ENCODE measurements around the gene CACNA2D3.

The CACNA2D3 gene

GRCh38 chr3:54861248-54862067, 739.1 kb downstream of the CACNA2D3 start:
- DNase-seq: no peak

- DNase-seq: no peak
Observed at GRCh38 chr3:54862526-54862925, 740.2 kb downstream of the CACNA2D3 start.

GRCh38 chr3:54863366-54863765, 741.0 kb downstream of the CACNA2D3 start:
- no peak for DNase-seq

GRCh38 chr3:54863786-54864185, 741.4 kb downstream of the CACNA2D3 start:
- no peak for DNase-seq

- DNase-seq: no peak
Observed at GRCh38 chr3:54865316-54865715, 743.0 kb downstream of the CACNA2D3 start.

GRCh38 chr3:54866251-54866650, 743.9 kb downstream of the CACNA2D3 start:
- DNase-seq: no peak

- DNase-seq: no peak
Observed at GRCh38 chr3:54870423-54870822, 748.1 kb downstream of the CACNA2D3 start.

GRCh38 chr3:54871867-54872266, 749.5 kb downstream of the CACNA2D3 start:
- no peak for DNase-seq

- DNase-seq: no peak
Observed at GRCh38 chr3:54873059-54874010, 751.0 kb downstream of the CACNA2D3 start.

DNA sequence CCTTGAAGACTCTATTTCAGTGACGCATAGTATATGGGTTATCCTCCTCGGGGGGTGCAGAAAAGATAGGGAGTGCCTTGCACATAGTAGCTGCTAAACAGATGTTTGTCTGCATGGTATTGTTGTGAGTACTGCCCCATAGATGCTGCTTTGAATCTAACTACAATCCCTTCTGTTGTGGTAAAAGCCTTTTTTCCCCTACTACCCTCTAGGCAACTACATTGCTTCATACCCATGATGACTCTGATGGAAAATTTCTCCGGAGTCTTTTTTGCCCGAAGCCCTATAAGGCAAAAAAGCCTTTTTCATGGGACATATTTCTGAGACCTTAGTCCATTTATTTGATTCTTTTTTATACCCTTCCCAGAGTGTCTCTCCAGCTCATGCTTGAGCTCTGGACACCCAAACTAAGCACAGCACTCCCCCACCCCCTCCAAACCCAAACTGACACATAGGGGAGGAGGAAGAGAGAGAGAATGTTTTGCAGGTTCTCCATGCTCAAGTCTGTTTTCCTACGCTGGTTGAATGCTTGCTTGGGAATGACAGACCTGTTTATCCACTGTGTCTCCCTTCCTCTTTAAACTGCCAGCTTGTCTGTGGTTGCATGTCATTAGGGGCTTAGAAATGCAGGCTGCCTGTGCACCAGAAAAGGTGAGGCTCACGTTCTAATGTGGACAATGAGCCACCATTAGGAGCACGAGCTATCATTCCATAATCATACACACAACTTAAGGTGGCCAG, 752.6 kb downstream of the CACNA2D3 start:
- DNase-seq: no peak

DNA sequence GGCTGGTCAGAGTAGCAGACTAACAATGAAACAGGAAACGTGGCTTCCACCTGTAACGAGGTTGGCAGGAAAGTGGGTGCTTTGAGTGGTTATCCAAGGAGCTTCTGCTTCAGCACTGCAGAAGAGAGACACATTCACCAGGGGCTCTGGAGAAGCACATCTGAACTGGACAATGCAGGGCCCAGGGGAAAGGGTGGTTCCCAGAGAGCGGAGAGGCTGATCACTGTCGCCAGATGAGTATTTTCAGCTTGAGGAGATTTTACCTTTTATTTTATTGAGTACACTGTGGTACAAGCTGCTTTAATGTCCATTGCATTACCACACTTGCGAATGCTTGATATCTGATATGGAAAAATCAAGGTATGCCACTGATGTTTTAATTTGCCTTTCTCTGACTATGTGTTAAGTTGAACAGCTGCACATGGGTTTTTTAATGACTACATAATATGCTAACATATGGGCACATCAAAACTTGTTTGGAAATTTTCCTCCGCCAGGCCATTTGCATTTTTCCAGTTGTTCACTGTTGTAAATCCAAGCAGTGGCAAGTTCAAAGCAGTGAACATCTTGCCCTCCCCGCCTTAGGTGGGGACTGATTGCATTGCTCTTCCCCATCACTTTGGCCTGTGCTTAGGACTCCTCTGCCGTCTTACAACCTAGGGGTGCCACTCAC, 753.4 kb downstream of the CACNA2D3 start:
- DNase-seq: no peak

GRCh38 chr3:54876694-54877093, 754.3 kb downstream of the CACNA2D3 start:
- DNase-seq: no peak

DNA sequence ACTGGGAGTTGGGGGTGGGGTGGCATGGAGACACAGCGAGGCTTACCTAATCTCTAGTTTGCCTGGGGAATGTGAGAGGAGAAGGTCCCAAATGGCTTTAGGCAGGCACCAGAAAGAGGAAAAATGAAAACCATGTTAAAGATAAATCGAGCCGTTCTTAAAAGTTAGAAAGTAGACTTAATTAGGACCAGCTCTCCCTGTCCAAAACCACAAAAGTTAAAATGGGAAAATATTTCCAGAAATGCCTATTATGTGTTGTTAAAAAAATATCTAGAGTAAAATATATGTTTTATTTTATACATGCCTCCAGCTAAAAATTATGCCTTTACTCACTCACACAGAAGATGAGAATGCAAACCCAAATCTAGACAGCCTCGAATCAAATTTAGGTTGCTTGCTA, 755.4 kb downstream of the CACNA2D3 start:
- DNase-seq: no peak

DNA sequence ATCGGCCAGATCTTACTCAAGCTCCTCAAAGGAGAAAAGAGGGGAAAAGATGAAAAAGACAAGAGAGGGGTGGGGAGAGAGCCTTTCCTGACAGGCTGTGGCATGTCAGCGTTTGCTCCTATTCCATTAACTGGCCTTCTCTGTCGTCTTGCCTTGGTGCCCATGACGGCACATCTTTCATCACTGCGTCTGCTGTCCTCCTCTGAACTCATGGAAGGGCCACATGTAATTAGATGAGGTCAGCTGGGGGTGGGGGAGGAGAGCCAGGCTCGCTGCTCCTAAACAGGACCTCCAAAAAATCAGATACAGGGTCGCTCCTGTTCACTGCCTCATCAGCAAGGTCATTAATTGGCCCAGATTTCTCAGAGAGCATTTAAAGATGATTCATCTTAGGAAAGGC, 755.8 kb downstream of the CACNA2D3 start:
- no peak for DNase-seq

DNA sequence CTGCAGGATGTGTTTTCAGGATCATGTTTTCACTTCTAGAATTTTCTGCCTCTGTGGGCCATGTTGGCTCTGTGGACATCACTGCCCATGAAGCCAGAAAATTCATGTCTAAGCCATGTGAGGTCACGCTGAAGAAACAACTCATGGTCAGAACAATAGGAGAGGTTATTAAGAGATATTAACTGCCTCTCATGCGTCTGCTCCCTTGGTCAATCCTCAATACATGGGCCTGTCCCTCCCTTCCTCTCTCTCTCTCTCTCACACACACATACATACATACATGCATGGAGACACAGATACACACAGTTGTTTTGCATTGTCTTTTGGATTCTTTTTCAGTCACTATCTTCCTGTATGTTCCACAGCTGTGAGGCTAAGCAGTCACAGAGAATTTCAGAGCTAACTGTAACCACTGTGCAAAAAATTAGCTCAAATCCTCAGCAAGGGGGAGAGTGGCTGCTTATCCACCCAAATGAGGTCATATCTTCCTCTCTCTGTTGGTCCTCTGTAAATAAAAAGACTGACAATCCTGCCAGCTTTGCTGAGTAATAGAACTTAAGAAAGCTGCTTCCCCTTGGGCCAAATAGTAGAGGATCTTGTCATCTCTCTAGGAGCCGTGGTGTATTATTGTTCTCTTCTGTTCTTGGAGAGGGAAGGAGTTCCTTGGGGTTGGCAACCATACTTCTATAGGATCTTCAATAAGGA, 759.9 kb downstream of the CACNA2D3 start:
- no peak for DNase-seq

DNA sequence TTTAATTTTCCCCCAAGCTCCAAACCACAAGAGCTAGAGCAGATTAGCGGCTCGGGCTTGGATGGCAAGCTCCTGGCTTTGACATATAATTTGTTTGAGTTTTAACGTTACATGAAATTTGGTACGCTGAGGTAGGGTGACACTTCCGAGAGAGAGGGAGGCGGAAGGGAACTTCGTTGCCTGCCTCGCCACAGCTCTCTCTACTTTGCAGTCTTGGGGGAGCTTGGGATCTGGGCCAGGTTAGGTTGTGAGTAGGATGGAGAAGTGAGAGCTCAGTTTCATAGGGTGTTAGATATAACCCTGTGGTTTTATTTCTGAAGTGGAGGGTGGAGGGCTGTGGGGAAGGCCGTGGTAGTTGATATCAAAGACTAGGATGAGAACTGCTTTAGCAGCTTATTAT, 765.8 kb downstream of the CACNA2D3 start:
- DNase-seq: no peak

GRCh38 chr3:54888873-54889272, 766.5 kb downstream of the CACNA2D3 start:
- no peak for DNase-seq

- DNase-seq: no peak
Observed at GRCh38 chr3:54889731-54890130, 767.4 kb downstream of the CACNA2D3 start.

DNA sequence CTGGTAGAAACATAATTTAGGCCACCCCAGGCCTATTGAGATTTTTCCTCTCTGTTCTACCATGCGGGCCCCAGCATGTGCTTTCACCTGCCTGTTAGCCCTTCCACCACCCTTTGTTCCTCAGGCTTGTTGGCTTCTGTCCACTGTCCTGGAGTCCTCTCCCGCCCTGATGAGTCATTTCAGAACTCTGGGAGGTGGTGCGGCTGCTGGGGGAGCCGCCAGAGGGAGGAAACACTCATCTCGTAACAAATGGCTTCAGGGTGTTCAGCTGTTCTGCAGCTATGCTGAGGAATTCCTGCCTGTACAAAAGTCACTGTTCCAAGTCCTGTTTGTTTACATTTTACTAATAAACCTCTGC, 769.2 kb downstream of the CACNA2D3 start:
- no peak for DNase-seq

GRCh38 chr3:54892168-54892567, 769.8 kb downstream of the CACNA2D3 start:
- DNase-seq: no peak

DNA sequence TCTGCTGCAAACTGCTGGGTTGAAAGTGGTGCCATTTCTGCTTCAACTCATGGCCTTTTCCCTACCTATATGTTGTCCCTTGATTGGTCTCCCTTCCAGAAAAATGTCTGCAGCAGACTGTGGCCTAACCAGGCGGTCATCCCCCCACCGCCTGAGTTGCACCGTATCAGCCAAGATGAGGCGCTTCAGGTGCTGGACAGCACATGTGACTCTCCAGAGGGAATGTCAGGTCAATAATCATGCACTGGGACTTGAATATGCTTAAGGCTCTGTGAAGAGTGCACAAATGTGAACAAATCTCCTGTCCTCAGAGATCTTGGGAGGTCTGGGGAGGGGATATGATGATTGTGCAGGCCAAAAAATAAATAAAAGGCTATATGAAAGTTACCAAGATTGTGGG, 773.3 kb downstream of the CACNA2D3 start:
- no peak for DNase-seq

All from central memory CD4-positive, alpha-beta T cell (primary cell).